NCI-H748 treated with DMSO at 0.1 percent for 48 hours (cell line): Measurements from ENCODE around the gene SACS.
"Not testable (repeated sequence)": the region's sequence is repeated elsewhere in the genome, so short reads cannot be mapped to it uniquely, and the experiment has no call there.

ENCODE experiments used
- DNase-seq: peaks from one replicate; lab custom pipeline; 2025; lab: John Stamatoyannopoulos, UW

Gene SACS

DNA sequence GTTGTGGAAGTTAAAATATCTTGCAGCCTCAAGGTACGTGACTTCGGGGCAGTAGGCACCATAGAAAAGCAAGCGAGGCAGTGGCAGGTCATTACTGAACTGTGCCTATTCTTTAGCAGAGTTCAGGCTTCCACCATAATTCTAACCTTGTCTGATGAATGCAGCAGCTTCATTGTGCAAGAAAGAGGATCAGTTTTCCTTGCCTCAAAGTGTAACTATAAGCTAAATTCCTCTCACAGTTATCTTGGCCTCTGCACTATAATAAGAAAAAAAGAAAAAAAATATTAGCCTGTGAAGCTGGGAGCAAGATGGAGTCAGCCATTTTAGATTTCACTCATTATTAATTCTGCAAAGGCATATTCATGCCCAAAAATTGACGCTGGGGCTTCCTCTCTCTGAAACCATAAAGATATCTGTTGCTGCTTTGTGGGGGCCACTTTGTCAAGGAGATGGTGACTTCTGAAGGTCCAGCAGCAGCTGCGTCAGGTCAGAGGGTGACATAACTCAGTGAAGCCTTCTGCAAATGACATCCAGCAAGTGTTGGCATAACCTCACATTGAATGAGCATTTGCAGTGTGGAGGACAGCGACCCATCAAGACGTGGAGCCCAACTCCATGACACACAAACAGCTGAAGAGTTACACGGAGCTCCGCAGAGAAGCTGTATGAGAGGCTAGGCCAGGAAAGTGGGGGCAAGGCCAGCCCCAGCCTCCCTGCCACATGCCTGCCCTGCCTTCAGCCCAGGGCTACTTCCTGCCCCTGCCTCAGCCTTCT lies 23.1 kb upstream of the SACS start:
- DNase-seq: no peak

DNA sequence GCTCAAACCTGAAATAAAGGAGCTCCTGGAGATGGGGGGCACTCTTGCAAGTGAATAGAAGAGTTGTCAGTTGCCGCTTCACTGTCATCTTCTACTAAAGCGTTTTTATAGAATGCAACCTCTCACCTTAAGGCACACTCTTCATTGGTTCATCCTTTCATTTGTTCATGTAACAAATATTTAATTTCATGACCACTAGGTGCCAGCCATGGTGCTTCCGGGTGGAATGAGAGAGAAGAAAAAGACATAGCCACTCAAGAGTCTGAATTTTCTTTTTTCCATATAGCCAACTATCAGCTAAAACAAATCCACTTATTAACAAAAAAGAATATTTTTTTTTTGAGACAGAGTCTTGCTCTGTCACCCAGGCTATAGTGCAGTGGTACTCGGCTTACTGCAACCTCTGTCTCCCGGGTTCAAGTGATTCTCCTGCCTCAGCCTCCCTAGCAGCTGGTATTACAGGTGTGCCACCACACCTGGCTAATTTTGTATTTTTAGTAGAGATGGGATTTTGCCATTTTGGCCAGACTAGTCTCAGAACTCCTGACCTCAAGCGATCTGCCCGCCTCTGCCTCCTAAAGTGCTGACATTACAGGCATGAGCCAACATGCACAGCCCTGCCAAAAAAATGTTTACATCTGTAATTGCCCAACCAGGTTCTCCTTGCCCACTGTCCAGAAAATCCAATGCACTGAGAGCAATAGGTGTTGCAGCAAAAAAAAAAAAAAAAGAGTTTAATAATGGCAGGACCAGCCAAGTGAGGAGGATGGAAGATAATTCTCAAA lies 22.1 kb upstream of the SACS start:
- no peak for DNase-seq

DNA sequence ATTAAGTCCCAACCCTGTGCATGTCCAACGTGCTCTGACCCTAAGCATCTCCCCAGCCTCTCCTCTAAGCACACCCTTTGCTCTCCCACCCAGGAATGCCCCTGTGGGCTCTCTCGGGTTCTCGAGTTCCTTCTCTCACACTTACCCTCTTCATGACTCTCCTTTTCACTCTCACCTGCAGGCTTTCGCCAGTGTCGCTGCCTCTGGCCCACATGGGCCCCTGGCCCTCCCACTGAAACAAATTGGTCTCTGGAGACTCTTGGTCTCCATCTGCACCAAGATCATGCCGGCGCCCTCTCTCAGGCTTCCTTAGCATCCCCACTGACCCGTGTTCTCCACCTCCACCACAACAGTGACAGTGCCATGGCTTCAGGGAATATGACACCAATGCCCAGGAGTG lies 19.6 kb upstream of the SACS start:
- no peak for DNase-seq

DNA sequence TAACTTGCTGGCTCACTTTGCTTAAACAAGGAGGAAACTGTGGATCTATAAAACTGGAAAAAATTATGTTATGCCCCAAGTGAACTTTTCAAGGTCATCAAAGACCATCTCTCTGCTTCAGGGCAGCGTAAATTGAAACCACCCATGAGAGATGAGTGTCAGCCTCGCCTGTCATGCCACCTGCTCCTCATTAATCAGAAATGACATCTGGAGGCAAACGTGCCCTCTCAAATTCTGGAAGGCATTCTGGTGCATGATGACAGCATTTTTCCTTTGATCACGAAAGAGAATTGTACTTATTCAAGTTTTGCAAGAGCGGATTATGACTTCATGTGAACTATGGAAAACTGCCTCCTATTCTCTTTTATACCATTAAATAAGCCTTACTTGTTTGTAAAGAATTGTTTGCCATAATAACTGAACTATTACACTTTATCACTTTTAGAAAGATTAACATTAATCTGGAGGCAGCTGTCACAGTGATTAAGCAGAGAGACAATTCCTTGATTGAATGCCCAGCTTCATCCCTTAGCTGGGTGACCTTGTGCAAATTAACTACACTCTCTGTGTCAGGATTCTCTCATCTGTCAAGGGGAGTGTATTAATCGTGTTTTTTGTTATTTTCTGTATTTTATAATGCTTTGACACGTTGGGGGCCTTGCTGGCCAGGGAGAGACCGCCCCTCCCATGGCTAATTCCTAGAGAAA lies 17.0 kb upstream of the SACS start:
- DNase-seq: no peak

DNA sequence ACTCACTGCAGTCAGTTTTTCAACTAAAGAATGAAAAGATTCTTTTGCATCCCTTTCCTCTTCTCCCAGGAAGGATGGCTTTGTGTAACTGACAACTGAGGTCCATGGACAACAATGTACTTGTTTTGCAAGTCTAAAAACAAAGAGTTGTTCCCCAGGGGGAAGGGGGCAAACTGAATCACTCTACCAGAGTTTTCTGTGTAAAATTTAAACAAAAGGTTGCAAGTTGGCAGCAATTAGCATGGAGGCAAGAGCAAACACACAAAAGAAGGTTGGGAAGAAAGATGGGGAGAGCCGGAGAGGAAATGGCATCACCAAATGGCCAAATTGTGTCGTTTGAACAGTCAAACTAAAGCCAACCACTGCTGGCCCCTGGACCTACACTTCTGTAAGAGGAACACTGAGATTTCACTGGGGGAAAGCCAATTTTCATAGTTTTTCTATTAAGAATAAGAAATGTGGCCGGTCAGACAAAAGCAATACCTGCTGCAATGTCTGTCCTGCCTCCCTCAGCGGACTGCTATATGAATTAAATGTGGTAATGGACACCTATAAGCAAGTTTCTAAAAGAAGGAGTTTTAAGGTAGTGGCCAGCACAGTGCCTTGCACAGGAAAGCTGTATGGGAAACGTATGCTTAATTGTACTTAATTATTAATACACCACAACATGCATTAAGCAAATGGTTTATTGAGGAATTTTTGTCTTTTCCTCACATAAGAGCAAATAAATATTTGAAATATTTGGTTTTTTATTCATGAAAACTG lies 16.1 kb upstream of the SACS start:
- no peak for DNase-seq

DNA sequence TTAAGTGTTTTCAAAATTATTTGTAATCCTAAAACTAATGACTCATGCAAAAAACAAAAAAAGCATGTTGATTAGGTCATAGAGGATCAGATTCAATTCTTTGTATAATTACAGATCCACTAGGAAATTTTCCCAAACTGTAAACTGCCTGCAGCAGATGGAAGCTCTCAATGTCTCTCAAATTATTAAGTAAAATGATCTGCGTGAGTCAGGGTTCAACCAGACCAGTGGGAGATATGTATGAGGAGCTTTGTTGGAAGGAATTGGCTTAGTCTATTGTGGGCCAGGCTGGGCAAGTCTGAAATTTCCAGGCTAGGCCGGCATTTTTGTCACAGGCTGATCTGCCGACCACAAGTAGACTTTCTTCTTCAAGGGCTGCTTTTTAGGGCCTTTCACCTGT lies 14.4 kb upstream of the SACS start:
- DNase-seq: no peak

DNA sequence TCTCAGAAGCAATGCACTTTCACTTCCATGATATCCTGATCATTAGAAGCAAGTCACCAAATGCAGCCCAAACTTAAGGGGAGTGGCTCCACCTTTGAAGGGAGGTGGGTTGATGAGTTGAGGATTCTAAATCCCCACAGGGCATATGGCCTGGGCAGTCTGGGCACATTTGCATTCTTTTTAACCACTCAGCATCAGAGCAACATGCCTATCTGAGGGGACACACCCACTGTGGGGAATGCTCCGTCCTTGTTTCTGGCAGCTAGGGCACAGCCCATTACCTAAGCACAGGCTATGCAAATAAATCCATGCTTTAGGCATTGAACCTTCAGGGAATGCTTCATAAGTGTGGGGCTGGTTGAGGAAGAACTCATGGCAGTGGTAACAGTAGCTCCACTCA lies 12.3 kb upstream of the SACS start:
- no peak for DNase-seq

DNA sequence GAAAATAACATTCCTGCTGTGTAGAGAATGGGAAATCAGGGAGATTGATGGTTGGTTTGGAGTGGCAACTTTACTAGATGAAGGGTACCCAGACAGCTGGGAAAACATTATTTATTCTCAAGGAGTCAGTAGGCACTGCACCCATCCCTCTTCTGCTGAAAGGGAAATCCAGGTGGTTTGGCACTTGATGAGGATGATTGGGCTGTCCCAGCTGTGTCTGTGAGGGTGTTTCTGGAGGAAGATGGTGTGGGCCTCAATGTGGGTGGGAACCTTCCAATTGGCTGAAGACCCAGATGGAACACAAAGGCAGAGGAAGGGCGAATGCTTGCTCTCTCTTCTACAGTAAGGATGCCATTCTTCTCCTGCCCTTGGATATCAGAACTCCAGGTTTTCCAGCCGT lies 10.4 kb upstream of the SACS start:
- no peak for DNase-seq

DNA sequence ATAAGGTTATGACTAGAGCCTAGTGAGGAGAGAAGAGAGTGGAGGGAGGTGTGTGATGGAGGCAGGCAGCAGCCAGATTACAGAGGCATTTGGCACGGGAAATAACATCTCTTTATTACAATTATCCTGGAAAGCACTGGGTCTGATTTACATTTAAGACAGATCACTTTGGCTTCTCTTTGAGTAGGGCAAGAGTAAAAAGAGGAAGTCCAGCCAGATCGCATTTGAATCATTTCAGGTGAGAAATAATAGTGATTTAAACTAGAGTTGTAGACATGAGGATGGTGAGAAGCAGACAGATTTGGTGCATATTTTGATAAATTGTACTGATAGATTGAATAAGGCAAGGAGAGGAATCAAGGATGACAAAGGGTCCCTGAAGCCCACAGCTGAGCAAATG lies 9.6 kb upstream of the SACS start:
- DNase-seq: no peak

DNA sequence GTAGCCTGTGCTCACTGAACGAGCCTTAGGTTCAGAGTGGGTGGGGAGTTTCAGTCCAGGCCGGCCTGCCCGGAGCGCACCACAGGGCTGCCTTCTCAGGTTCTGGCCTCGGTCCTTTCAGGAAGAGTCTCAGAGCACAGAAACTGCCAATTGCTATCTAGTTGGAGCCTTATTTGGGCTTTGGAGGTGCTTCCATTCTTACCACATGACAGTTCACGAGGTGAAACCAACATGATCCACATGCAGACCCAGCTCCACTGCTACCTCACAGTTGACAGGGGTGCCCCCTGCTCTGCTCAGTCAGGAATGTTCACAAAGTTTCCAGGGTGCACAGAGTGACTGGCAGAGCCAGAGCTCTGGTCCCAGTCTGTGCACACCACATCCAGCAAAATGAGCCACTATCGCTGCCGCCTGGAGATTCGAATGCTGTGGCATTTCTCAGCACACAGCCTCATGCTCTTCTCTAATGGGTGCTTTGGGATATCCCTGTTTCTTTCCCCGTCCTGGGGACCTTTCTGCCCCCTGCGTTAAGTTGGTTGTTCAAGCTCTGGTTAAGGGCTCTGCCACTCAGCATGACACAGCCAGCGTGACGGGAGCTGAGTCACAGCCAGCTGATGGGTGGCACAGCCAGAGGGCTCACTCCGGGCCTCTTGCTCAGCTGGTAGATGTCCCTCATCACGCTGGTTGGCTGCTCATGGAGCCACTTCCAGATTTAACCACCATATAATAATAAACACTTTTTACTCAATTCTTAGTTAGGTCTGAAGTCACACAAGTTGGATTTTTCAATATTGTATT lies 7.5 kb upstream of the SACS start:
- no peak for DNase-seq

DNA sequence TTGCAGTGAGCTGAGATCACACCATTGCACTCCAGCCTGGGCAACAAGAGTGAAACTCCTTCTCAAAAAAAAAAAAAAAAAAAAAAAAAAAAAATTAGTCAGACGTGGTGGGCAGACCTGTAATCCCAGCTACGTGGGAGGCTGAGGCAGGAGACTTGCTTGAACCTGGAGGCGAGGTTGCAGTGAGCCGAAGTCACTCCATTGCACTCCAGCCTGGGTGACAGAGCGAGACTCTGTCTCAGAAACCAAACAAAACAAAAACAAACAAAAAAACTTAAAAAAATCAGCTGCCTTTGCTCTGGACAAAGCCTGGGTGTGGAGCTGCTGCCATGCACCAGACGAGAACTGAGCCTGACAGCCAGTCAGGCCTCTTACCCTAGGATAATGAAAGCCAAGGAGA lies 6.8 kb upstream of the SACS start:
- not testable (repeated sequence) for DNase-seq

DNA sequence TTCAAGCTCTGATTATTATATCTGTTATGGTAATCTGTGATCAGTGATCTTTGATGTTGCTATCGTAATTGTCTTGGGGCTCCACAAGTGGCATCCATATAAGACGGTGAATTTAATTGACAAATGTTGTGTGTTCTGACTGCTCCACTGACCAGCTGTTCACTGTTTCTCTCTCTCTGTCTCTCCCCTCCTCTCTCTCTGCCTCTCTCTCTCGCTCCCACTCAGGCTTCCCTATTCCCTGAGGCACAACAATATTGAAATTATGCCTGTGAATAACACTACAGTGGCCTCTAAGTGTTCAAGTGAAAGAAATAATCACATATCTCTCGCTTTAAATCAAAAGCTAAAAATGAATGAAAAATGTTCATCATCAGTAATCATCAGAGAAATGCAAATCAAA lies 4.4 kb upstream of the SACS start:
- no peak for DNase-seq

DNA sequence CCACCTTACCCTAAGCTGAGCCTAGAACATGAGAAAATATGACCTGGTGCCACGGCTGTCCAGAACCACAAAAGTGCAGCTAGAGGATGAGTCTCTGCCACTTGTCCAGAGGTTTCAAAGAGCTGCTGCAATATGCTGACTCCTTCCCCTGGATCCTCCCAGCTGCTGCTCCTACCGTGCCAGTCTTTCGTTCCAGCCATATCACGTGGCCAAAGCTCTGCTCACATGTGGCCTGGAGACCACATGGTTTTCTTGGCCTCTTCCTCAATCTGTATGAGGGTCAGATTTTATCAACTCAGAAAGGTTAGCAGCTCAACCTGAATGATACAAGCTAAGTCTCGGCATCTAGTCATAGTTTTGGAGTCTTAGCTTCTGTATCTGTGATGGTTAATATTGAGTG lies 3.2 kb upstream of the SACS start:
- DNase-seq: no peak

DNA sequence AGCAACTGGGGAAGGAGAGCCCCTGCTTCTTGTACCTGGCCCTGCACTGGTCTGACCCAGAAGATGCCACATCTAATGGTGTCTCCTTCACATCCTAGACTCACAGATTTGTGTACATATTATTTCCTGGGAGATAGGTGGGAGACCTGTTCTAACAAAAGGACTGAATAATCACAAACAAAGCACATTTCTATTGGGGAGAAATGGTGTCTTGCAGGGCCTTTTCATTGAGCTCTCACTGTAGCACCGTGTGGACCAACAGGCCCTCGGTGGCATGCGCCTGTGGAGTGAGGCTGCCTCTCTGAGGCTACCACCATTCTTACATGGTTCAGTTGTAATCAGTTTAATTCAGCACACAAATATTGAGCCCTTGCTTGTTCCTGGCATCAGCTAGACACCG lies 989 bp upstream of the SACS start:
- no peak for DNase-seq

DNA sequence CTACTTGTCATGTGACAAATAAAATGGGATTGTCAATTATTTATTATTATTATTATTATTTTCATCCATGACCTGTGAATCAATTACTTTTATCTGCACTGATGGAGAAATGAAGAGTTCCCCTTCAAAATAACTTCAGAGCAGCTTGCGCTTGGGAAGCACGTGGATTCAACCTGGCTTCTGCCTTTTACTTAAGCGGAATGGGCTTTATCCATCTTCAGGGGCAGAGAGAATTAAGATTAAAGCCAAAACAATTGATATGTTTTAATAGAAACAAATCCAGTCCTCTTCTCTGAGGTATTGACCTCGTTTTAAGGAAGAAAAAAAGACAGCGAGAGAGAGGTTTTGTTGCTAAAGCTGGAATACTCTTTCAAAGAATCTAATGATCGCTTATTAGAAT lies 876 bp downstream of the SACS start:
- DNase-seq: no peak

DNA sequence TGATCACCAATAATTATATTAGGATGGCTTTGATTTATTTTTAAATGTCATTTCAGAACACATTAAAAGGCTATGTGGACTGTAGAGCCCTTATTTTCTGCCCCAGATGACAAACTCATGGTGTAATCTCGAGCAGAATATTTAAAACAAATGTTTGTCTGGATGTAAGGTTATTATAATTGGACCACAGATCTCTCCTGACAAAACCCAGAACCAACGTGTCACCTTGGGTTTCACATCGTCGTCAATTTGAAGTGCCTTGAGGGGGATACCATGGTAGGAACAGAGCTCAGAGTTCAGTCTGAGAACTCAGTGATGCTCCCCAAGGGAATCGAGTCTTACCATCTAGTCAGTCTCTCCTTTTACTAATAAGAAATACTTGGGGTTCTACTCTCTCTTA lies 2.8 kb downstream of the SACS start:
- DNase-seq: no peak

DNA sequence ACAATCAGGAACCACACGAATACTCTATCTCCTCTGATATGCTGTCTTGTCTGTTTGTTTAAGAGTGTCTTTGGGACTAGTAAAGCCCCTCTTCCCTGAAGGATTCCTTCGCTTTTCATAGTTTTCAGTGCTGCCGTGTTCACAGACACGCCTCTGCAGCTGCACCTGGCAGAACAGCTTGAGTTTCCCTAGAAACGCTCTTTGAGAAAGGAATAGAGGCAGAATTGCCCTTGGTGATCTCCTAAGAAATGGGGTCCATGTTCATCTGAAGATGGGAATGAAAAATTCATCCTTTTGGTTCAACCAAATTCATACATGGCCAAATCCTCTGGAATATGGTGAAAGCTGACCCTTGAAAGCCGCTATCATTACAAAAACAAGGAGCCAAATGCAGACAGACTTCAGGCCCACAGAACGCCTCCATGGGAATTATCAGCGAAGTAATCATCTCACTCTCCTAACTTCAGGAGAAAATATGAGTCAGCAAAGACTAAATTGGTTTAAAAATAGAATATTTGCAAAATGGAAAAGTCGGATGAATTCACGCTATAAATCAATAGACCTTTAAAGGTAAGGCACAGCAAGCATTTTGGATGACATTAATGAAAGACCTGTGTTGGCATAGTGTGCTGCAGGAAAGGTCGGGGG lies 5.5 kb downstream of the SACS start:
- no peak for DNase-seq

DNA sequence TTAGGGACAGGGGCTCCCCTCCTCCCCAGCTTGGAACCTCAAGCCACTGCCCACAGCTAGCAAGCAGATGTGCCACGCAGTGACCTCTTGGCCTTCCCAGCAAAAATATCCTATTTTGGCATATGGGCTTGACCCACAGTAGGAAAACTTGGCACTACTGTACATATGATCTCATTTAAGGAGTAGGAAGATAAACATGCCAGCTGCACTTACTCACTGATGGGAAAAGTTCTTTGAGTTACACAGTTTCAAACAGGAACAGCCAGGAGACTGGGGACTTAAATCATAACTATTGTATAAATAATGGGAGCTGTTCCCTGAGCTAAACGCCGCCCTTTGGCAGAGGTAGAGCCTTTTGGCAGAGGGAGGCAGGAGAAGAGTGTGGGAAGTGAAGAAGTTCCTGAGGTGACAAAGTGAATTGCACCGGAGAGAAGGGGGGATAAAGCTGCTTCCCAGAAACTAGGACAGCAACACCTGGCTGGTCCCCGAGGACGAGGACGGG lies 6.1 kb downstream of the SACS start:
- DNase-seq: no peak

DNA sequence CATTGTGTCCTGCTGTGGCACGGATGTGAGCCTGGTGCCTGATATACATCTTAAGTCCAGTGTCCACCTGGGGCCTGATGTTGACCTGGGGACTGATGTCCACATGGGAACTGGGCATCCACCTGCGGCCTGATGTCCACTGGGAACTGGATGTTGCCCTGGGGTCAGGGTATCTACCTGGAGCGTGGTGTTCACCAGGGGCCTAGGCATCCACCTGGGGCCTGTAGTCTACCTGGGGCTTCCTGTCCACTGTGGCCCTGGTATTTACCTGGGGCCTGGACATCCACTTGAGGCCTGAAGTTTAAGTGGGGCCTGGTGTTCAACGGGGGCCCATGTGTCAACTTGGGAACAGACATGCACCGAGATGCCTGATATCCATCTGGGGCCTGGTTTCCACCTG lies 11.9 kb downstream of the SACS start:
- no peak for DNase-seq

DNA sequence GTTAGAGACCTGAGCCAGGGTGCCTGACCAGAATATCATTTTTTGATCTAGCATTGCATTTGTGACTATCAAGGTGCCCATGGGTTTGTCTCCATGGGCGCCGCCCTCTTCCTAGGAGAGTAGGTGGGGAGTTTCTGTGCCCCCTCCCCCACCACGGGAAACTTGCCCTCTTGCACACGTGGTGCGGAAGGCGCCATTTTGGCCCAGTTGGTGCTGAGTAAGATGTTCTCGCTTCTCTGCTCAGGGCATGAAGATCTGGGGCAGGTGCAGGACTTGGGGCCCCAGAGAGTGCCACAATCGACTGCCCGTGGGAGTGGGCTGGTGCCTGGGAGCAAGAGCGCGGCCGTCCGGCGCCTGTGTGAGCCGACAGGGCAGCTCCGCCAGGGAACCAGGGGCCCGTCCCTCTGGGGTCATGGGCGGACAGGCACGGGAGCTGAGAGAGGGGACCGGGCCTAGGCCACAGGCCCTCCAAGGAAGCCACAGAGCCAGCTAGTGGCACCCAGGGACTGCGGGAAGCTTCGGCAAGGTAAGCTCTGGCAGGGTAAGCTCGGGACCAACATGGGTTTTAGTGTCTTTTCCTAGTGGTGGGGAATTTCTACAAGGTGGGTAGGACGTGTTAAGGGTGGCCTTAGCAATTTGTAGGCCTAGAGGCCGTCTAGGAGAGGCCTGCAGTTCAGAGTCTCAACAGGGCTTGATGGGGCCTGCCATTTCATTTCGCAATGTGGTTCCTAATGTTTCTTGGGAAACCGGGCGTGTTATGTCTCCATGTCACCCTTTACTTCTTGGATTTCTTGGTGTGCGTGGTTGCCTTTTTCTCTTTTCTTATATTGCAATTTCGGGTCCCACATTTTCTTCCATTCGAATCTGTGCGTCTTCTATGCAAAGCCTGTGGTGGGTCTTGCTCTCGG lies 14.5 kb downstream of the SACS start:
- DNase-seq: no peak
